Measurements from ENCODE around the gene ARID1B. TPM values are rescaled to one million over a fixed set of nuclear protein-coding genes. Genes with fewer than 3 reads are reported as not detected.
A peak's percentile ranks its signal among the peaks of the same experiment; 100 is the strongest.

Gene ARID1B
- total RNA-seq, 1 donor from 2014 or later = 43.4 TPM

- Histone ChIP-seq H3K9me3 (replicated peaks) (peaks cover 11% of the 10 kb centered on the region), H3K27ac (replicated peaks) (no peak overlapping the region), H3K4me1 (peaks cover 30% of the 10 kb centered on the region), H3K27me3 (ENCODE audit: low read depth) (no peaks in the 10 kb centered on the region), H3K4me3 (no peak overlapping the region), H3K36me3 (no peaks in the 10 kb centered on the region)
- TF ChIP-seq CTCF (IDR thresholded peaks at IDR 0.05; ENCODE audit: borderline replicate concordance) = no peak
- no peak for DNase-seq
- intact Hi-C loops (cut with micrococcal nuclease) = no loop called here
Measured at GRCh38 chr6:157249826-157250225, 472.6 kb downstream of the ARID1B start.

GRCh38 chr6:157251586-157252247 lies 474.5 kb downstream of the ARID1B start:
- peaks cover 11% of the 10 kb centered on the region for H3K9me3 ChIP-seq (replicated peaks)
- peaks cover 11% of the 10 kb centered on the region for H3K4me1 ChIP-seq
- no peak overlapping the region for H3K4me3 ChIP-seq
- H3K36me3 ChIP-seq = no peaks in the 10 kb centered on the region
- intact Hi-C loops (cut with micrococcal nuclease) = no loop called here
- no peak for DNase-seq
- H3K27me3 ChIP-seq (ENCODE audit: low read depth) = no peaks in the 10 kb centered on the region
- H3K27ac ChIP-seq (replicated peaks) = no peak overlapping the region
- no peak for TF ChIP-seq CTCF (IDR thresholded peaks at IDR 0.05; ENCODE audit: borderline replicate concordance)

DNA sequence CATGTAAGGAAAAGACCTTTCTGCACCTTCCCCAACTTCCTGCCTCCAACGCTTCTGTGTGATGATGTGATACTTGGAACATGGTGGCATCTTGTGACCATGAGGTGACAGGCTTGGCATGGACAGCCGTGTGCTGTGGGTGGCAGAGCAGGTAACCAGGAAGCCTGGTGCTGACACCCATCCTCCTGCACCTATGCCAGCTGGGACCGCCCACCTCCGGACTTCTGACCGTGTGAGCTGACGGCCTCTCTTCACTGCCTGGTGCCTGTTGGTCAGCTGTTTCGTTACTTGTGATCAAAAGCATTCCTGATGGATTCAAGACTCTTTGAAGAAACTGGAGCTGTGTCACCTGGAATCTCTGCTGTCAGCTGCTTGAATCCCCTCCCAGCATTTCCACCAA lies 475.8 kb downstream of the ARID1B start:
- DNase-seq = peak; percentile 42

GRCh38 chr6:157253699-157254098 lies 476.5 kb downstream of the ARID1B start:
- Histone ChIP-seq H3K9me3 (replicated peaks) (peaks cover 4% of the 10 kb centered on the region), H3K4me3 (no peak overlapping the region), H3K27ac (replicated peaks) (no peak overlapping the region), H3K4me1 (peaks cover 8% of the 10 kb centered on the region), H3K27me3 (ENCODE audit: low read depth) (no peaks in the 10 kb centered on the region), H3K36me3 (no peaks in the 10 kb centered on the region)
- intact Hi-C loops (cut with micrococcal nuclease) = no loop called here
- TF ChIP-seq CTCF (IDR thresholded peaks at IDR 0.05; ENCODE audit: borderline replicate concordance) = no peak
- no peak for DNase-seq

More for the DNA sequence above, 475.8 kb downstream of the ARID1B start:
- H3K4me3 ChIP-seq = no peak overlapping the region
- H3K27ac ChIP-seq (replicated peaks) = no peak overlapping the region
- H3K27me3 ChIP-seq (ENCODE audit: low read depth) = no peaks in the 10 kb centered on the region
- intact Hi-C loops (cut with micrococcal nuclease) = no loop called here
- H3K4me1 ChIP-seq = peaks cover 8% of the 10 kb centered on the region
- TF ChIP-seq CTCF (IDR thresholded peaks at IDR 0.05; ENCODE audit: borderline replicate concordance) = no peak
- no peaks in the 10 kb centered on the region for H3K36me3 ChIP-seq
- H3K9me3 ChIP-seq (replicated peaks) = peaks cover 11% of the 10 kb centered on the region

DNA sequence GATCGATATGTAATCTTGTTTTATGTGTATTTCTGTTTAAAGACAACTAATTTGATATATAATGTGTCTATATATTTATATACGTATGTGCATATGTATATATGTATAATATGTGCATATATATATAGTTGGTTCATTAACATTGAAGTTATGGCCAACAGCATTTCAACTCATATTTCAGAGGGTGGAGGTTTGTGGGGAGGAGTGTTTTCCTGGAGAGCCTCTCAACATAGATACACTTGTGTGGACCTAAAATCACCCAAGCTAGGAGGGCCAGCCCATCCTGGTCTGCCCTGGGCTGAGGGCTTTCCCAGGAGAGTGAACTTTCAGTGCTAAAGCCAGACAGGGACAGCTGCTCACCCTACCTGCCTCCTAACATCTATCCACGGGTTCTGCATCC lies 477.4 kb downstream of the ARID1B start:
- TF ChIP-seq CTCF (IDR thresholded peaks at IDR 0.05; ENCODE audit: borderline replicate concordance) = no peak
- H3K9me3 ChIP-seq (replicated peaks) = no peaks in the 10 kb centered on the region
- H3K27me3 ChIP-seq (ENCODE audit: low read depth) = no peaks in the 10 kb centered on the region
- H3K27ac ChIP-seq (replicated peaks) = no peak overlapping the region
- intact Hi-C loops (cut with micrococcal nuclease) = no loop called here
- DNase-seq = no peak
- H3K4me3 ChIP-seq = no peak overlapping the region
- peaks cover 8% of the 10 kb centered on the region for H3K4me1 ChIP-seq
- H3K36me3 ChIP-seq = no peaks in the 10 kb centered on the region
